Pulmonary artery endothelial cell (primary cell): Measurements from ENCODE around the gene ARVCF. TPM values are rescaled to one million over a fixed set of nuclear protein-coding genes. Genes with fewer than 3 reads are reported as not detected.

Experiments
- DNase-seq: peaks from one replicate; pipeline ENCODE4 v3.0.0-alpha.2; 2011; ENCODE audit warnings: low read depth, low spot score
- total RNA-seq: library from RNA; depleted of rRNA; stranded (reverse); fragments of >200 nt; gene quantifications from 2 replicates; pipeline ENCODE4 v1.2.3, GENCODE V29; 2014

The ARVCF gene
- total RNA-seq, 1 donor from 2014 or later: 52.8 TPM

GRCh38 chr22:20017622-20017958 is 967 bp upstream of the ARVCF start:
- DNase-seq: no peak

GRCh38 chr22:20015971-20016733 is 471 bp downstream of the ARVCF start:
- no peak for DNase-seq

- DNase-seq: no peak
These were observed 1.4 kb downstream of the ARVCF start for GRCh38 chr22:20015187-20015625.

- DNase-seq: no peak
These were observed 2.0 kb downstream of the ARVCF start for GRCh38 chr22:20014526-20015186.

- DNase-seq: peak; percentile 19
These were observed 3.2 kb downstream of the ARVCF start for GRCh38 chr22:20013382-20013871.

GRCh38 chr22:20012741-20013331 is 3.8 kb downstream of the ARVCF start:
- no peak for DNase-seq

GRCh38 chr22:20011993-20012740 is 4.5 kb downstream of the ARVCF start:
- DNase-seq: no peak

GRCh38 chr22:20011123-20011992 is 5.3 kb downstream of the ARVCF start:
- DNase-seq: no peak

GRCh38 chr22:20010307-20011122 is 6.1 kb downstream of the ARVCF start:
- no peak for DNase-seq

GRCh38 chr22:20009582-20010306 is 6.9 kb downstream of the ARVCF start:
- DNase-seq: no peak

GRCh38 chr22:20009018-20009491 is 7.6 kb downstream of the ARVCF start:
- DNase-seq: no peak

GRCh38 chr22:20008221-20008995 is 8.2 kb downstream of the ARVCF start:
- DNase-seq: no peak

- no peak for DNase-seq
These were observed 12.2 kb downstream of the ARVCF start for GRCh38 chr22:20004464-20004863.

- no peak for DNase-seq
These were observed 13.3 kb downstream of the ARVCF start for GRCh38 chr22:20003304-20003703.

GRCh38 chr22:20002636-20003035 is 14.0 kb downstream of the ARVCF start:
- DNase-seq: no peak

GRCh38 chr22:20002128-20002527 is 14.5 kb downstream of the ARVCF start:
- DNase-seq: no peak

- DNase-seq: peak; percentile 89
These were observed 15.5 kb downstream of the ARVCF start for GRCh38 chr22:20001082-20001638.
